Measurements from ENCODE around the gene C1orf105.

The C1orf105 gene

GRCh38 chr1:172395576-172395975 lies 24.9 kb upstream of the C1orf105 start:
- TF ChIP-seq CTCF (IDR thresholded peaks at IDR 0.05; ENCODE audit: insufficient read depth, low read length, poor library complexity, severe bottlenecking), result no peak
- Histone ChIP-seq H3K27me3 (replicated peaks; ENCODE audit: control insufficient read depth, insufficient read depth, low read length) (no peaks in the 10 kb centered on the region), H3K4me3 (replicated peaks; ENCODE audit: low read depth, low read length) (no peak overlapping the region), H3K36me3 (ENCODE audit: control insufficient read depth, insufficient read depth, low read length) (no peaks in the 10 kb centered on the region)
- DNase-seq (ENCODE audit: extremely low read depth, insufficient read length), result no peak

- Histone ChIP-seq H3K4me3 (replicated peaks; ENCODE audit: low read depth, low read length) (no peak overlapping the region), H3K27me3 (replicated peaks; ENCODE audit: control insufficient read depth, insufficient read depth, low read length) (no peaks in the 10 kb centered on the region), H3K36me3 (ENCODE audit: control insufficient read depth, insufficient read depth, low read length) (no peaks in the 10 kb centered on the region)
- peak; percentile 28 for DNase-seq (ENCODE audit: extremely low read depth, insufficient read length)
- no peak for TF ChIP-seq CTCF (IDR thresholded peaks at IDR 0.05; ENCODE audit: insufficient read depth, low read length, poor library complexity, severe bottlenecking)
Observed at GRCh38 chr1:172397221-172397620, 23.3 kb upstream of the C1orf105 start.

- no peaks in the 10 kb centered on the region for H3K36me3 ChIP-seq (ENCODE audit: control insufficient read depth, insufficient read depth, low read length)
- DNase-seq (ENCODE audit: extremely low read depth, insufficient read length), result no peak
- no peaks in the 10 kb centered on the region for H3K27me3 ChIP-seq (replicated peaks; ENCODE audit: control insufficient read depth, insufficient read depth, low read length)
- no peak overlapping the region for H3K4me3 ChIP-seq (replicated peaks; ENCODE audit: low read depth, low read length)
- no peak for TF ChIP-seq CTCF (IDR thresholded peaks at IDR 0.05; ENCODE audit: insufficient read depth, low read length, poor library complexity, severe bottlenecking)
Observed at GRCh38 chr1:172397633-172398032, 22.9 kb upstream of the C1orf105 start.

- peak; percentile 44 for DNase-seq (ENCODE audit: extremely low read depth, insufficient read length)
- Histone ChIP-seq H3K36me3 (ENCODE audit: control insufficient read depth, insufficient read depth, low read length) (no peaks in the 10 kb centered on the region), H3K4me3 (replicated peaks; ENCODE audit: low read depth, low read length) (no peak overlapping the region), H3K27me3 (replicated peaks; ENCODE audit: control insufficient read depth, insufficient read depth, low read length) (no peaks in the 10 kb centered on the region)
- TF ChIP-seq CTCF (IDR thresholded peaks at IDR 0.05; ENCODE audit: insufficient read depth, low read length, poor library complexity, severe bottlenecking), result no peak
Observed at GRCh38 chr1:172398193-172398592, 22.3 kb upstream of the C1orf105 start.

- Histone ChIP-seq H3K27me3 (replicated peaks; ENCODE audit: control insufficient read depth, insufficient read depth, low read length) (no peaks in the 10 kb centered on the region), H3K4me3 (replicated peaks; ENCODE audit: low read depth, low read length) (no peak overlapping the region), H3K36me3 (ENCODE audit: control insufficient read depth, insufficient read depth, low read length) (no peaks in the 10 kb centered on the region)
- TF ChIP-seq CTCF (IDR thresholded peaks at IDR 0.05; ENCODE audit: insufficient read depth, low read length, poor library complexity, severe bottlenecking), result peak; percentile 39
- DNase-seq (ENCODE audit: extremely low read depth, insufficient read length), result peak; percentile 64
Observed at GRCh38 chr1:172398970-172399755, 21.3 kb upstream of the C1orf105 start.
